GM19238 (cell line): Measurements from ENCODE around the gene TUBD1.
"Not testable (repeated sequence)": the region's sequence is repeated elsewhere in the genome, so short reads cannot be mapped to it uniquely, and the experiment has no call there.

Experiments used
- DNase-seq: peaks from one replicate; pipeline ENCODE4 v3.0.0; 2011; ENCODE audit warnings: low spot score; ENCODE audit not compliant: insufficient read length

Gene TUBD1

GRCh38 chr17:59845595-59846393 is 46.9 kb downstream of the TUBD1 start:
- no peak for DNase-seq

GRCh38 chr17:59844884-59845594 is 47.7 kb downstream of the TUBD1 start:
- DNase-seq = no peak

GRCh38 chr17:59842901-59843652 is 49.7 kb downstream of the TUBD1 start:
- DNase-seq = no peak

- DNase-seq = not testable (repeated sequence)
These were observed 50.9 kb downstream of the TUBD1 start for GRCh38 chr17:59841882-59842263.

GRCh38 chr17:59841091-59841881 is 51.5 kb downstream of the TUBD1 start:
- DNase-seq = not testable (repeated sequence)

- DNase-seq = no peak
These were observed 52.2 kb downstream of the TUBD1 start for GRCh38 chr17:59840329-59841090.

GRCh38 chr17:59839651-59840328 is 53.0 kb downstream of the TUBD1 start:
- DNase-seq = no peak

- no peak for DNase-seq
These were observed 54.5 kb downstream of the TUBD1 start for GRCh38 chr17:59838052-59838916.

- no peak for DNase-seq
These were observed 55.3 kb downstream of the TUBD1 start for GRCh38 chr17:59837308-59838051.

- no peak for DNase-seq
These were observed 59.8 kb downstream of the TUBD1 start for GRCh38 chr17:59832883-59833379.

- no peak for DNase-seq
These were observed 61.8 kb downstream of the TUBD1 start for GRCh38 chr17:59830846-59831486.

- DNase-seq = no peak
These were observed 62.6 kb downstream of the TUBD1 start for GRCh38 chr17:59830007-59830630.

GRCh38 chr17:59829217-59830006 is 63.3 kb downstream of the TUBD1 start:
- DNase-seq = no peak

GRCh38 chr17:59828819-59829216 is 63.9 kb downstream of the TUBD1 start:
- DNase-seq = not testable (repeated sequence)

- no peak for DNase-seq
These were observed 64.3 kb downstream of the TUBD1 start for GRCh38 chr17:59828478-59828760.

GRCh38 chr17:59827721-59828477 is 64.8 kb downstream of the TUBD1 start:
- DNase-seq = no peak
